Measurements from ENCODE around the gene PCDHGC4.

The PCDHGC4 gene

DNA sequence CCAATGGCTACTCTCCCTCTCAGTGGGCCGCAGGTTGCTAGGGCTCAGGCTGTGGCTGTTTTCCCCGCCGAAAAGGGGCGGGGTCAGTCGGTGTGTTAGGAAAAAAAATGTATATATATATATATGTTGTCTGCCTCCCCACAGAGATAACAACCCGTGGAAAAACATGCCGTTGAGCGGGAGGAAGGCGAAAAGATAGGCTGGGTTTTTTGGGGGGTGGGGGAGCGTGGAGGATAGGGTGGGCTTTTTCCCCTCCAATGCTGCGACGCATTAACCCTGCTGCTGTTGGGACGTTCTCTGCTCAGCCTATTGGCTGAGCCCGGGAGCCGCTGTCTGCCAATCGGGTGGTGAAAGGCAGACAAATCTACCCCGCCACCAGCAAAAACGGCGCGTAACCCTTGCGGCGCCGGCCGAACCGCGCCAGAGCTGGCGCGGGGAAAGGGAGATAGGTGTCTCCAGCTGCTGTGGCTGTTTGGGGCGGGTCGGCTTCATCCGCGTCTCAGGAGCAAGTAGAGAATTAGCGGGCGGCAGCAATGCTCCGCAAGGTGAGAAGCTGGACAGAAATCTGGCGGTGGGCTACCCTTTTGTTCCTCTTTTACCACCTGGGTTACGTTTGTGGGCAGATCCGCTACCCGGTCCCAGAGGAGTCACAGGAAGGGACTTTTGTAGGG, at the start of gene PCDHGC4:
TSS of gene PCDHGC4 (plus strand) at position 390 of the 671 bp plus-strand sequence. CDS start at position 534, 144 bp downstream.
- DNase-seq: peak; percentile 42

DNA sequence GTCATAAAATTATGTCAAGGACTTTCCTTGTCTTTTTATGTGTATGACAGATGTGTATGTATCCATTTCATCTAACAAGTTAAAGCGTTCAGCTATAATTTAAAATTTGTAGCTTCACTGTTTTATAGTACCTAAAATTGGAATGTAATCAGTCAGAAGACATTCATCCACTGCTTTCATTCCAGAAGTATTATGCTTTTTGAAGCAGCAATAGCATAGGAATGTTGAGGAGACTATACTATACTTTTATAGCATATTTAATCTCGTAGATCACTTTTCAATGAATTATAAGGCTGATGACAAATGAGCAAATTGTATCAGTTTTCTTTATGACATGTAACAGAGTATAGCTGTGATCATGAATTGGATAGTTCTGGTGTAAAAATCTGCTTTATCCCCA, 47.6 kb upstream of the PCDHGC4 start:
- DNase-seq: peak; percentile 57

GRCh38 chr5:141439411-141440141, 45.3 kb upstream of the PCDHGC4 start:
- peak; percentile 55 for DNase-seq

GRCh38 chr5:141440341-141440740, 44.5 kb upstream of the PCDHGC4 start:
- no peak for DNase-seq

- DNase-seq: no peak
Measured at GRCh38 chr5:141441571-141442170, 43.2 kb upstream of the PCDHGC4 start.

DNA sequence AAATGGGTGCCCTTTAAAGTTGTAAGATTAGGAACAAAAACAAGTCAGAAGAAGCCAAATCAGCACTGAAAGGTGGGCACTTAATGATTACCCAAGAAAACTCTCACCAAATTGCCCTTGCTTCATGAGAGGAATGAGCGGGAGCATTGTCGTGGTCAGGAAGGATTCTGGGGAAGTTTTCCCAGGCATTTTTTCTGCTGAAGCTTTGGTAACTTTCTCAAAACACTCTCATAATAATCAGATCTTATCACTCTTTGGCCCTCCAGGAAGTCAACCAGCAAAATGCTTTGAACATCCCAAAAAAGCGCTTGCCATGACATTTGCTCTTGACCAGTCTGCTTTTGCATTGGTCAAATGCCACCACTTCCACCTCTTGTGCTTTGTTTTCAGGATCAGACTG, 19.5 kb upstream of the PCDHGC4 start:
- DNase-seq: peak; percentile 59

DNA sequence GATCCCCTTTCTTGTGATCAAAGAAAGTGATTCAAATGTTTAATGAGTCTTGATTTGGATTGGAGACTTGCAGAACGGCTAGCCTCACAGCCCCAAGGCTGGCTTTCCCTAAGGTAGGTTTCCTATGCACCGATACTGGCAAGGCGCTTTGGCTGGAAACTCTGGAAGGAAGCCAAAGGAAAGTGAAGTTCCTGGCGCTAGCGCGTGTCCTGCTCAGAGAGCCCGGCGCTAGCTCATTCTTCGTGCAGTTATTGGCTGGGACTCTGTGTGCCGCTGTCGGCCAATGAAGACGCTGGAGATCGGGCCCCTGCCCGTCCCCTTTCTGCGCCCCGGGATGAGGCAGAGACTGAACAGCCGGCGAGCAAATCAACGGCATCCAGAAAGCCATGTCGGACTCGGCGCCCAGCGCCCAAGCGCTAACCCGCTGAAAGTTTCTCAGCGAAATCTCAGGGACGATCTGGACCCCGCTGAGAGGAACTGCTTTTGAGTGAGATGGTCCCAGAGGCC, 9.2 kb upstream of the PCDHGC4 start, which contains the start of gene PCDHGC3:
TSS of gene PCDHGC3 (plus strand) at position 342 of the 507 bp plus-strand sequence. CDS start at position 493, 151 bp downstream.
- peak; percentile 97 for DNase-seq

DNA sequence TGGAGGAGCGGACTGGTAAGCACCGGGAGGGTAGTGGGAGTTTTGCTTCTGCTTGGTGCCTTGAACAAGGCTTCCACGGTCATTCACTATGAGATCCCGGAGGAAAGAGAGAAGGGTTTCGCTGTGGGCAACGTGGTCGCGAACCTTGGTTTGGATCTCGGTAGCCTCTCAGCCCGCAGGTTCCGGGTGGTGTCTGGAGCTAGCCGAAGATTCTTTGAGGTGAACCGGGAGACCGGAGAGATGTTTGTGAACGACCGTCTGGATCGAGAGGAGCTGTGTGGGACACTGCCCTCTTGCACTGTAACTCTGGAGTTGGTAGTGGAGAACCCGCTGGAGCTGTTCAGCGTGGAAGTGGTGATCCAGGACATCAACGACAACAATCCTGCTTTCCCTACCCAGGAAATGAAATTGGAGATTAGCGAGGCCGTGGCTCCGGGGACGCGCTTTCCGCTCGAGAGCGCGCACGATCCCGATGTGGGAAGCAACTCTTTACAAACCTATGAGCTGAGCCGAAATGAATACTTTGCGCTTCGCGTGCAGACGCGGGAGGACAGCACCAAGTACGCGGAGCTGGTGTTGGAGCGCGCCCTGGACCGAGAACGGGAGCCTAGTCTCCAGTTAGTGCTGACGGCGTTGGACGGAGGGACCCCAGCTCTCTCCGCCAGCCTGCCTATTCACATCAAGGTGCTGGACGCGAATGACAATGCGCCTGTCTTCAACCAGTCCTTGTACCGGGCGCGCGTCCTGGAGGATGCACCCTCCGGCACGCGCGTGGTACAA, 8.5 kb upstream of the PCDHGC4 start:
- DNase-seq: peak; percentile 84

- no peak for DNase-seq
Measured at GRCh38 chr5:141477044-141477575, 7.7 kb upstream of the PCDHGC4 start.

GRCh38 chr5:141477815-141478214, 7.0 kb upstream of the PCDHGC4 start:
- DNase-seq: no peak

- peak; percentile 78 for DNase-seq
Measured at GRCh38 chr5:141478321-141478945, 6.4 kb upstream of the PCDHGC4 start.

DNA sequence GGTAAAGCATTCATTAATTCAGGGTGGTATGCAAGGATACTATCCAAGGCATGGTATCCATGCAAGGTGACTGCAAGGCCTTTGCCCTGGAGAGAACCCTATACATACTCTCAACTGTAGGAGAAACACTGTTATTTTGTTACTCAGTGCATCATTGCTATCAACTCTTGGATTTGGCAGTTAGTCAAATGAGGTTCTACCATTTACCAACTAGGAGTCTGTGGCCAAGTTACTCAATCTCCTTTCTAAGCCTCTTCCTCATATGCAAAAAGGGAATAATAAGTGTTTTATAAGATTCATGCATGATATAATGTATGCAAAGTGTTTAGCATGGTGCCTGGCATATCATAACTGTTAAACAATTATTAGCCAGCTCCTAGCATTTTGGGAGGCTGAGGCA, 5.1 kb upstream of the PCDHGC4 start:
- peak; percentile 28 for DNase-seq

DNA sequence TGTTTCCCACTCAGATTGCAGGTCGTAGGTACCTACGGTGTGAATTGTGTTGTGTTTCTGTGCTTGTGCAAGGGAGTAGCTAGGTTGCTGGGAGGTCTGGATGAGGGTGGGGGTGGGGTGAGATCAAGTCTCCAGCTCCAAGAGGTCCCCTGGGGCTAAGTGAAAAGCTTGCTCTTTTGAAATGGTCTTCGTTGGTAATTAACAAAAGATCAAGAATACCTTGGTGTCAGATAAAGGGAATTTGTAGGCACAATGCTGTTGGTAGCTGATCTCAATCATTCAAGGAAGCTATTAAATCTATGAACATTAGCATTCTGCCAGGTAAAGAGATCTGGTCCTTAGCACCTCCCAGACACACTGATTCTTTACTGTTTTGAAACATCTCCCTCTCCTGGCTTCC, 928 bp upstream of the PCDHGC4 start:
- no peak for DNase-seq

DNA sequence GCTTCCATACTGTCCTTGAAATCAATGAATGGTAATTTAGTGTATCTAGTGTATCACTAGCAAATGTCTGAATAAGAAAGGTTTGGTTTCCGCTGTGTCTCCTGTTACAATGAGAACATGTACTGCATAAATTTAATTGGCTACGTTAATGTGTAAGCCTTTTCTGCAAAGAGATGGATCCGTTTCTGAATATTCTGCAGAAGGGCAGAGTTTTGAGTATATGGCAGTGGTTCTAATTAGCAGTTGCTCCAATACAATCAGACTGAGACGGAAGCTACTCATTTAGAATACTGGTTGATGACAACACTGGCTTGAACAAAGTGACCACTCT, 555 bp upstream of the PCDHGC4 start:
- no peak for DNase-seq

DNA sequence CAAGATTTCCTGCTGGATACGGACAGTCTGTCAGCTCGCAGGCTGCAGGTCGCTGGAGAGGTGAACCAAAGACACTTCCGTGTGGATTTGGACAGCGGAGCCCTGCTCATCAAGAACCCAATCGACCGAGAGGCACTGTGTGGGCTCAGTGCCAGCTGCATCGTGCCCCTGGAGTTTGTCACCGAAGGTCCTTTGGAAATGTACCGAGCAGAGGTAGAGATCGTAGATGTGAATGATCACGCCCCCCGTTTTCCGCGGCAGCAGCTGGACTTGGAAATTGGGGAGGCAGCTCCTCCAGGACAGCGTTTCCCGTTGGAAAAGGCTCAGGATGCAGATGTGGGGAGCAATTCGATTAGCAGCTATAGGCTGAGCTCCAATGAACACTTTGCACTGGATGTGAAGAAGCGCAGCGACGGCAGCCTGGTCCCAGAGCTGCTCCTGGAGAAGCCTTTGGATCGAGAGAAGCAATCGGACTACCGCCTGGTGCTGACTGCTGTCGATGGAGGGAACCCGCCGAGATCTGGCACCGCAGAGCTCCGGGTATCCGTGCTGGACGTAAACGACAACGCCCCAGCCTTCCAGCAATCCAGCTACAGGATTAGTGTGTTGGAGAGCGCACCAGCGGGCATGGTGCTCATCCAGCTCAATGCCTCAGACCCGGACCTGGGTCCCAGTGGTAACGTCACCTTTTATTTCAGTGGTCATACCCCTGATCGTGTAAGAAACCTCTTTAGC, 658 bp downstream of the PCDHGC4 start:
- no peak for DNase-seq

DNA sequence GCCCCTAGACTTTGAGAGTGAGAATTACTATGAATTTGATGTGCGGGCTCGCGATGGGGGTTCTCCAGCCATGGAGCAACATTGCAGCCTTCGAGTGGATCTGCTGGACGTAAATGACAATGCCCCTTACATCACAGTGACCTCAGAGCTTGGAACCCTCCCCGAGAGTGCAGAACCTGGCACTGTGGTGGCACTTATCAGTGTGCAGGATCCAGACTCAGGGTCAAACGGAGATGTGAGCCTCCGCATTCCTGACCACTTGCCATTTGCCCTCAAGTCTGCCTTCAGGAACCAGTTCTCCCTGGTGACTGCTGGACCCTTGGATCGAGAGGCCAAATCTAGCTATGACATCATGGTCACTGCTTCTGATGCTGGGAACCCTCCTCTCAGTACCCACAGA, 1.3 kb downstream of the PCDHGC4 start:
- no peak for DNase-seq

- DNase-seq: no peak
Measured at GRCh38 chr5:141487131-141487530, 2.3 kb downstream of the PCDHGC4 start.

DNA sequence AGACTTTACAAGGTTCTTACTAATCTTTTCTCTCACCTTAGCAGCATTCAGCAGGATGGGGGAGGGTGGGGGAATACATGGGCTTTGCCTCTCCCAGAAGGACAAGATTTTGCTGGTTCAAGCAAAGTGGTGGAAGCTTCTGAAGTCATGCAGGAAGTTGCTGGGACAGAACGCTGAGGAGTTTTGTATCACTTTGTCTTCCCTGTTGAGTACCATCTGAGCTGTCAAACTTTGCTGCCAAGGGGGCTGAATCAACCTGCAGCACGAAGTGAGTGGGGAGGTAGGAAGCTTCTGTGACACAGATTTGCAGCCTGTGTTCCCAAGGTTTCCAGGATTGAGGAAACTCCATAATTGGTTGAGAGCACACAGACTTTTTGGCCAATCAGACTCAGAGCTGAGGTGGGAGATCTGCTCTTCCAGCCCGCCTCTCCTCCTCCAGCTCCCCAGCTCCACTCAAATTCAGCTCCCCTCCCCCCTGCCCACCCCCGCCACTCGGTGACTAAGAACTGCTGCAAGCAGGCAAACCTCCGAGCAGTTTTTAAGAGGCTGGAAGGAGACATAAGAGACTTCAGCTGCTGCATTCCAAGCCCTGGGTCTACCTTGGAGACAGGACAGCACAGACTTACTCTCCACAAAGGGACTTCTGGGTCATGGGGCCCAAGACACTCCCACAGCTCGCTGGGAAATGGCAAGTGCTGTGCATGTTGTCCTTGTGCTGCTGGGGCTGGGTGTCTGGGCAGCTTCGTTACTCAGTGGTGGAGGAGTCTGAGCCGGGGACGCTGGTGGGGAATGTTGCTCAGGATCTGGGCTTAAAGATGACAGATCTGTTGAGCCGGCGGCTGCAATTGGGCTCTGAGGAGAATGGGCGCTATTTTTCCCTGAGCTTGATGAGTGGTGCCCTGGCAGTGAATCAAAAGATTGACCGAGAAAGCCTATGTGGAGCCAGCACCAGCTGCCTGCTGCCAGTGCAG, 4.0 kb downstream of the PCDHGC4 start, which contains the start of gene PCDHGC5:
TSS of gene PCDHGC5 (plus strand) at position 491 of the 971 bp plus-strand sequence. CDS start at position 651, 160 bp downstream.
- peak; percentile 92 for DNase-seq

DNA sequence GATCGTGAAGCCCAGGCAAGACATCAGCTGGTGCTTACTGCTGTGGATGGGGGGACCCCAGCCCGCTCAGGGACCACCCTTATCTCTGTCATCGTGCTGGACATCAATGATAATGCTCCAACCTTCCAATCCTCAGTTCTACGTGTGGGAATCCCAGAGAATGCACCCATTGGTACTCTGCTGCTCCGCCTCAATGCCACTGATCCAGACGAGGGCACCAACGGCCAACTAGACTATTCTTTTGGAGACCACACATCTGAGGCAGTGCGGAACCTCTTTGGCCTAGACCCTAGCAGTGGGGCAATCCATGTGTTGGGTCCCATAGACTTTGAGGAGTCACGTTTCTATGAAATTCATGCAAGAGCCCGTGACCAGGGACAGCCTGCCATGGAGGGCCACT, 5.0 kb downstream of the PCDHGC4 start:
- DNase-seq: no peak

DNA sequence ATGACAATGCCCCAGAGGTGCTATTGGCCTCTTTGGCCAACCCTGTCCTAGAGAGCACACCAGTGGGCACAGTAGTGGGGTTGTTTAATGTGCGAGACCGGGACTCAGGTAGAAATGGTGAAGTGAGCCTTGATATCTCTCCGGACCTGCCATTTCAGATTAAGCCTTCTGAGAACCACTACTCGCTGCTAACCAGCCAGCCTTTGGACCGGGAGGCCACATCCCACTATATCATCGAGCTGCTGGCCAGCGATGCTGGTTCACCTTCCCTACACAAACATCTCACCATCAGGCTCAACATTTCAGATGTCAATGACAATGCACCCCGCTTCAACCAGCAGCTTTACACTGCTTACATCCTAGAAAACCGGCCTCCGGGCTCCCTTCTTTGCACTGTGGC, 5.4 kb downstream of the PCDHGC4 start:
- DNase-seq: no peak

All from fibroblast of skin of right biceps (primary cell).